ENCODE results near the gene PCDHB10.
"Not testable (repeated sequence)": the region's sequence is repeated elsewhere in the genome, so short reads cannot be mapped to it uniquely, and the experiment has no call there.

Gene PCDHB10
- total RNA-seq: 0 reads per million in 4 donors

DNA sequence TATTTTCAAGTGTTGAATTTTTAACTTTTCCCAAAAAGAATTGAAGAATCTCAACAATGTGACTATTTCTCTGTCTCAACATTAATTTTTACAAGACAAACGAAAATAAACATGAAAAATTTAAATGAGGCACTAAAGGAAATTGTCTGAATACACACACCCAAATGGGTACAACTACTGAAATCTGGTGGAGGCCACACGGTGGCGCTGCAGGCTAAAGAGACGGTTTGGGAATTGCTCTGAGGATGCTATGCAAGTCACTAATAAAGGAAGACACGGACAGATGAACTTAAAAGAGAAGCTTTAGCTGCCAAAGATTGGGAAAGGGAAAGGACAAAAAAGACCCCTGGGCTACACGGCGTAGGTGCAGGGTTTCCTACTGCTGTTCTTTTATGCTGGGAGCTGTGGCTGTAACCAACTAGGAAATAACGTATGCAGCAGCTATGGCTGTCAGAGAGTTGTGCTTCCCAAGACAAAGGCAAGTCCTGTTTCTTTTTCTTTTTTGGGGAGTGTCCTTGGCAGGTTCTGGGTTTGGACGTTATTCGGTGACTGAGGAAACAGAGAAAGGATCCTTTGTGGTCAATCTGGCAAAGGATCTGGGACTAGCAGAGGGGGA, at the start of gene PCDHB10:
Gene PCDHB10, plus strand, starts transcription at position 244 of the 616 bp plus-strand sequence. Its CDS starts 200 bp downstream, at position 444.
- DNase-seq: no peak

- DNase-seq: no peak
Measured at GRCh38 chr5:141149812-141150211, 42.3 kb upstream of the PCDHB10 start, which contains the start of gene PCDHB6. Gene PCDHB6 (plus strand): TSS chr5:141150057. CDS start chr5:141150258, 201 bp downstream.

- DNase-seq: no peak
Measured at GRCh38 chr5:141150224-141150992, 41.7 kb upstream of the PCDHB10 start.

DNA sequence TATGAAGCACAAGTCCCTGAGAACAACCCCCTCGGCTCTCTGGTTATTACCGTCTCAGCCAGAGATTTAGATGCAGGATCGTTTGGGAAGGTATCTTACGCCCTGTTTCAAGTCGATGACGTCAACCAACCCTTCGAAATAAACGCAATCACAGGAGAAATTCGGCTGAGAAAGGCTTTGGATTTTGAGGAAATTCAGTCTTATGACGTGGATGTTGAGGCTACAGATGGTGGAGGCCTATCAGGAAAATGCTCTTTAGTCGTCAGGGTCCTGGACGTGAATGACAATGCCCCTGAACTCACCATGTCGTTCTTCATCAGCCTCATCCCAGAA, 41.2 kb upstream of the PCDHB10 start:
- no peak for DNase-seq

GRCh38 chr5:141151632-141152031, 40.5 kb upstream of the PCDHB10 start:
- DNase-seq: not testable (repeated sequence)

DNA sequence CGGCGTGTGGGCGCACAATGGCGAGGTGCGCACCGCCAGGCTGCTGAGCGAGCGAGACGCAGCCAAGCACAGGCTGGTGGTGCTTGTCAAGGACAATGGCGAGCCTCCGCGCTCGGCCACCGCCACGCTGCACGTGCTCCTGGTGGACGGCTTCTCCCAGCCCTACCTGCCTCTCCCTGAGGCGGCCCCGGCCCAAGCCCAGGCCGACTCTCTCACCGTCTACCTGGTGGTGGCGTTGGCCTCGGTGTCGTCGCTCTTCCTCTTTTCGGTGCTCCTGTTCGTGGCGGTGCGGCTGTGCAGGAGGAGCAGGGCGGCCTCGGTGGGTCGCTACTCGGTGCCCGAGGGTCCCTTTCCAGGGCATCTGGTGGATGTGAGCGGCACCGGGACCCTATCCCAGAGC, 40.1 kb upstream of the PCDHB10 start:
- DNase-seq: not testable (repeated sequence)

- DNase-seq: no peak
Measured at GRCh38 chr5:141155540-141156374, 36.4 kb upstream of the PCDHB10 start.

DNA sequence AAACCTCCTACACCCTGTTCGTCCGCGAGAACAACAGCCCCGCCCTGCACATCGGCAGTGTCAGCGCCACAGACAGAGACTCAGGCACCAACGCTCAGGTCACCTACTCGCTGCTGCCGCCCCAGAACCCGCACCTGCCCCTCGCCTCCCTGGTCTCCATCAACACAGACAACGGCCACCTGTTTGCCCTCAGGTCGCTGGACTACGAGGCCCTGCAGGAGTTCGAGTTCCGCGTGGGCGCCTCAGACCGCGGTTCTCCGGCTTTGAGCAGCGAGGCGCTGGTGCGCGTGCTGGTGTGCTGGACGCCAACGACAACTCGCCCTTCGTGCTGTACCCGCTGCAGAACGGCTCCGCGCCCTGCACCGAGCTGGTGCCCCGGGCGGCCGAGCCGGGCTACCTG, 34.8 kb upstream of the PCDHB10 start:
- DNase-seq: not testable (repeated sequence)

GRCh38 chr5:141157901-141158300, 34.3 kb upstream of the PCDHB10 start:
- DNase-seq: not testable (repeated sequence)

- DNase-seq: peak in 1 of 5 donors; percentile 1
Measured at GRCh38 chr5:141172381-141173204, 19.6 kb upstream of the PCDHB10 start, which contains the start of gene PCDHB7. Gene PCDHB7 (plus strand): TSS chr5:141172644. CDS start chr5:141172836, 192 bp downstream.

- DNase-seq: not testable (repeated sequence)
Measured at GRCh38 chr5:141174291-141175104, 17.7 kb upstream of the PCDHB10 start.

- no peak for DNase-seq
Measured at GRCh38 chr5:141175933-141176332, 16.2 kb upstream of the PCDHB10 start.

DNA sequence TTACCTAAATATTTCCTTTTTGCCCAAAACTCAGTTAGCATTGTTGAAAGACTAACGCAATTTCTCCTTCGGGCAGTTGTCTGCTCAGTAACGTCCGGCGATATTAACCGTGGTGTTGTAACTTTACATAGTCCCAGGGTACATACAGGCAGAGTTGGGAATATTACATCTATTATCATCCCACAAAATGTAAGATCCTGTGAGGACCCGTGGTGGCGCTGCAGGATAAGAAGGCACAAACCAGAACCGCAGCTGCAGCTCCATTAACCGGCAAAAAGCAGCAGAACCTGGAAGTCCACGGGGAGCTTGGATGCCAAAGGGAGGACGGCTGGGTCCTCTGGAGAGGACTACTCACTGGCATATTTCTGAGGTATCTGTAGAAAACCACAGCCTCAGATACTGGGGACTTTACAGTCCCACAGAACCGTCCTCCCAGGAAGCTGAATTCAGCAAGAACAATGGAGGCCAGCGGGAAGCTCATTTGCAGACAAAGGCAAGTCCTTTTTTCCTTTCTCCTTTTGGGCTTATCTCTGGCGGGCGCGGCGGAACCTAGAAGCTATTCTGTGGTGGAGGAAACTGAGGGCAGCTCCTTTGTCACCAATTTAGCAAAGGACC, 14.5 kb upstream of the PCDHB10 start, which contains the start of gene PCDHB8:
Gene PCDHB8, plus strand, starts transcription at position 214 of the 615 bp plus-strand sequence. Its CDS starts 245 bp downstream, at position 459.
- DNase-seq: not testable (repeated sequence)

DNA sequence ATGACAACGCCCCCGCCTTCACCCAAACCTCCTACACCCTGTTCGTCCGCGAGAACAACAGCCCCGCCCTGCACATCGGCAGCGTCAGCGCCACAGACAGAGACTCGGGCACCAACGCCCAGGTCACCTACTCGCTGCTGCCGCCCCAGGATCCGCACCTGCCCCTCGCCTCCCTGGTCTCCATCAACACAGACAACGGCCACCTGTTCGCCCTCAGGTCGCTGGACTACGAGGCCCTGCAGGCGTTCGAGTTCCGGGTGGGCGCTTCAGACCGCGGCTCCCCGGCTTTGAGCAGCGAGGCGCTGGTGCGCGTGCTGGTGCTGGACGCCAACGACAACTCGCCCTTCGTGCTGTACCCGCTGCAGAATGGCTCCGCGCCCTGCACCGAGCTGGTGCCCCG, 12.8 kb upstream of the PCDHB10 start:
- not testable (repeated sequence) for DNase-seq

- not testable (repeated sequence) for DNase-seq
Measured at GRCh38 chr5:141179876-141180275, 12.3 kb upstream of the PCDHB10 start.

GRCh38 chr5:141180313-141180712, 11.8 kb upstream of the PCDHB10 start:
- DNase-seq: no peak

DNA sequence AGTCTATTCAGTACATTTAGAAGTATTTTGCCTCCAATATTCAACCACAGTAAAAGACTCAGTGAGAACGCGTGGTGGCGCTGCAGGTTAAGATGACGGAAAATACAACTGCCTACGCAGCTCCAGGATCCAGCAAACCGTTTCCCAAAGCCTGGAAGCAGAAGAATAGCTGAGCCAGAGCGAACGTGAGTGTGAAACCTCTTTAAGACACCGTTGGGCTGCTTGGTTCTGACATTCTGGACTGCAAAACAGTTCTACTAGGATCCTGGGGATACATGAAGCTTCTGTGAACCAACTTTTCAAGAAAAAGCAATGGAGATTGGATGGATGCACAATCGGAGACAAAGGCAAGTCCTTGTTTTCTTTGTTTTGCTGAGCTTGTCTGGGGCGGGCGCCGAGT, 9.9 kb upstream of the PCDHB10 start, which contains the start of gene PCDHB16:
Gene PCDHB16, plus strand, starts transcription at position 140 of the 400 bp plus-strand sequence. Its CDS starts 173 bp downstream, at position 313.
- DNase-seq: no peak

DNA sequence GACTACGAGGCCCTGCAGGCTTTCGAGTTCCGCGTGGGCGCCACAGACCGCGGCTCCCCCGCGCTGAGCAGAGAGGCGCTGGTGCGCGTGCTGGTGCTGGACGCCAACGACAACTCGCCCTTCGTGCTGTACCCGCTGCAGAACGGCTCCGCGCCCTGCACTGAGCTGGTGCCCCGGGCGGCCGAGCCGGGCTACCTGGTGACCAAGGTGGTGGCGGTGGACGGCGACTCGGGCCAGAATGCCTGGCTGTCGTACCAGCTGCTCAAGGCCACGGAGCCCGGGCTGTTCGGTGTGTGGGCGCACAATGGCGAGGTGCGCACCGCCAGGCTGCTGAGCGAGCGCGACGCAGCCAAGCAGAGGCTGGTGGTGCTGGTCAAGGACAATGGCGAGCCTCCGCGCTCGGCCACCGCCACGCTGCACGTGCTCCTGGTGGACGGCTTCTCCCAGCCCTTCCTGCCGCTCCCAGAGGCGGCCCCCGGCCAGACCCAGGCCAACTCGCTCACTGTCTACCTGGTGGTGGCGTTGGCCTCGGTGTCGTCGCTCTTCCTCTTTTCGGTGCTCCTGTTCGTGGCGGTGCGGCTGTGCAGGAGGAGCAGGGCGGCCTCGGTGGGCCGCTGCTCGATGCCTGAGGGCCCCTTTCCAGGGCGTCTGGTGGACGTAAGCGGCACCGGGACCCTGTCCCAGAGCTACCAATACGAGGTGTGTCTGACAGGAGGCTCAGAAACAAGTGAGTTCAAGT, 7.9 kb upstream of the PCDHB10 start:
- not testable (repeated sequence) for DNase-seq

DNA sequence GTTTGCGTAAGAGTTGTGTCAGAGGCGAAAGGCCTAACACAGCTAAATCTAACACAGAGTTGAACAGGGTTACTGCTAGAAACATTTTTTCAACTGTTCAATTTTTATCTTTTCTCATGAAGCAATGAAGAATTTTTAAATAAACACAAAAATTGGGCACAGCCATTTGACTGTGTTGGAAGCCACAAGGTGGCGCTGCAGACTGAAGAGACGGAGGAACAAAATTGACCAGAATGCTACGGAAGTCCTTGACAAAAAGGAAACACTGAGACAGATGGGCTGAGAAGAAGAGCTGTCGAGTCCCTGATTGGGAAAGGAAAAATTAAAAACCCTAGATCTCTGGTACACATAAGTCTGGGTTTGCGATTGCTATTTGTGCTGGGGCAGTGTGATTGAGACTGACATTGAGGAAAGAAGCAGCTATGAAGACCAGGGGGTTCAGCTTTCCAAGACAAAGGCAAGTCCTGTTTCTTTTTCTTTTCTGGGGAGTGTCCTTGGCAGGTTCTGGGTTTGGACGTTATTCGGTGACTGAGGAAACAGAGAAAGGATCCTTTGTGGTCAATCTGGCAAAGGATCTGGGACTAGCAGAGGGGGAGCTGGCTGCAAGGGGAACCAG, 5.1 kb upstream of the PCDHB10 start, which contains the start of gene PCDHB9:
Gene PCDHB9, plus strand, starts transcription at position 265 of the 616 bp plus-strand sequence. Its CDS starts 158 bp downstream, at position 423.
- DNase-seq: peak in 3 of 5 donors; percentile 2 to 14 (median 11)
